Measurements from ENCODE around the gene HNF1A. TPM values are rescaled to one million over a fixed set of nuclear protein-coding genes. Genes with fewer than 3 reads are reported as not detected.

The HNF1A gene
- total RNA-seq, 1 experiment from 2014 or later = not detected

DNA sequence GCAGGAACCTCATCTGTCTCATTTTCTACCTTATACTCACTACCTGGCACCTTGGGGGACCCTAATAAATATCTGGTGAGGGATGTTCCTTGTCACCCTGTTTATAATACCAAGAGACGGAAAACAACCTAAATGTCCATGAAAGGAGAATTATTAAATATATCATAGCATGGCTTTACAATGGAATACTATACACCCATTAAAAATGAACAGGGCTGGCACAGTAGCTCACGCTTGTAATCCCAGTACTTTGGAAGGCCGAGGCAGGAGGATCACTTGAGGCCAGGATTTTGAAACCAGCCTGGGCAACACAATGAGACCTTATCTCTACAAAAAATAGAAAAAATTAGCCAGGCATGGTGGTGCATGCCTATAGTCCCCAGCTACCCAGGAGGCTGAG is 39.8 kb upstream of the HNF1A start:
- no TSS peak for BruUV-seq (replicated peaks)
- DNase-seq (ENCODE audit: unreplicated experiment) = no peak
- ChIA-PET CTCF (interaction anchor here (0.6 to 2.4 kb wide), 6 partner anchors 15 to 291 kb away, joined by 3 to 8 read pairs (median 4); no protein-coding TSS in a partner anchor), POLR2A (interaction anchor here (1.2 to 1.9 kb wide), 4 partner anchors 12 to 31 kb away, joined by 3 to 5 read pairs (median 4); no protein-coding TSS in a partner anchor)
- intact Hi-C loops (cut with micrococcal nuclease) = no loop called here
- H3K27ac Mint-ChIP-seq (ENCODE audit: low read depth, unreplicated experiment) = no peak overlapping the region
- TF ChIP-seq, protein P1, sequence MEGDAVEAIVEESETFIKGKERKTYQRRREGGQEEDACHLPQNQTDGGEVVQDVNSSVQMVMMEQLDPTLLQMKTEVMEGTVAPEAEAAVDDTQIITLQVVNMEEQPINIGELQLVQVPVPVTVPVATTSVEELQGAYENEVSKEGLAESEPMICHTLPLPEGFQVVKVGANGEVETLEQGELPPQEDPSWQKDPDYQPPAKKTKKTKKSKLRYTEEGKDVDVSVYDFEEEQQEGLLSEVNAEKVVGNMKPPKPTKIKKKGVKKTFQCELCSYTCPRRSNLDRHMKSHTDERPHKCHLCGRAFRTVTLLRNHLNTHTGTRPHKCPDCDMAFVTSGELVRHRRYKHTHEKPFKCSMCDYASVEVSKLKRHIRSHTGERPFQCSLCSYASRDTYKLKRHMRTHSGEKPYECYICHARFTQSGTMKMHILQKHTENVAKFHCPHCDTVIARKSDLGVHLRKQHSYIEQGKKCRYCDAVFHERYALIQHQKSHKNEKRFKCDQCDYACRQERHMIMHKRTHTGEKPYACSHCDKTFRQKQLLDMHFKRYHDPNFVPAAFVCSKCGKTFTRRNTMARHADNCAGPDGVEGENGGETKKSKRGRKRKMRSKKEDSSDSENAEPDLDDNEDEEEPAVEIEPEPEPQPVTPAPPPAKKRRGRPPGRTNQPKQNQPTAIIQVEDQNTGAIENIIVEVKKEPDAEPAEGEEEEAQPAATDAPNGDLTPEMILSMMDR (IDR thresholded peaks at IDR 0.05; ENCODE audit: unreplicated experiment) = no peak
- no peaks in the 10 kb centered on the region for H3K9me3 Mint-ChIP-seq (ENCODE audit: unreplicated experiment)
- H3K27me3 Mint-ChIP-seq (ENCODE audit: insufficient read depth, unreplicated experiment) = no peaks in the 10 kb centered on the region
- H3K36me3 Mint-ChIP-seq (ENCODE audit: insufficient read depth, unreplicated experiment) = no peaks in the 10 kb centered on the region
- no peak overlapping the region for H3K4me3 Mint-ChIP-seq (ENCODE audit: unreplicated experiment)
- peaks cover 6% of the 10 kb centered on the region for H3K4me1 Mint-ChIP-seq (ENCODE audit: insufficient read depth, unreplicated experiment)

DNA sequence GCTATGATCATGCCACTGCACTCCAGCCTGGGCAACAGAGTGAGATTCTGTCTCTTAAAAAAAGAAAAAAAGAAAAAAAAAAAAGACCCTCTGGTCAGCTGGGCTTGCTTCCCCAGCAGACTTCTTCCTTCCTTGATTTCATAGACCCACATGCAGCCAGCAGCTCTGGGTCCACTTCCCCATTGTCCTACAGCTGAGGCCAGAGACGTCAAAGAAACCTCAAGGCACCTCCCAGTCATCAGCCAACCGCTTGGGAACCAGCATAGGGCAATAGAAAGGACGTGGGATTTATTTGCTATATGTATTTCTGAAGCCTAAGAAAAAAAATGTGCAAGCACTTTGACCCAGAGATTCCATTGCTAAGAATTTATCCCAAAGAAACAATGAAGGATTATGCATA is 38.8 kb upstream of the HNF1A start:
- Mint-ChIP-seq H3K27ac (ENCODE audit: low read depth, unreplicated experiment) (no peak overlapping the region), H3K4me1 (ENCODE audit: insufficient read depth, unreplicated experiment) (peaks cover 6% of the 10 kb centered on the region), H3K27me3 (ENCODE audit: insufficient read depth, unreplicated experiment) (no peaks in the 10 kb centered on the region), H3K9me3 (ENCODE audit: unreplicated experiment) (no peaks in the 10 kb centered on the region), H3K36me3 (ENCODE audit: insufficient read depth, unreplicated experiment) (no peaks in the 10 kb centered on the region), H3K4me3 (ENCODE audit: unreplicated experiment) (no peak overlapping the region)
- no TSS peak for BruUV-seq (replicated peaks)
- no peak for DNase-seq (ENCODE audit: unreplicated experiment)
- POLR2A ChIA-PET = interaction anchor here (1.2 to 1.9 kb wide), 2 partner anchors 13 to 14 kb away, joined by 3 to 5 read pairs; no protein-coding TSS in a partner anchor
- intact Hi-C loops (cut with micrococcal nuclease) = no loop called here
- TF ChIP-seq, protein P1 (IDR thresholded peaks at IDR 0.05; ENCODE audit: unreplicated experiment) = no peak
- CTCF ChIA-PET = interaction anchor here (0.5 to 2.4 kb wide), 10 partner anchors 10 to 292 kb away, joined by 3 to 8 read pairs (median 3); no protein-coding TSS in a partner anchor

- CTCF ChIA-PET = interaction anchor here (0.7 to 2.4 kb wide), 5 partner anchors 30 to 84 kb away, joined by 3 to 8 read pairs (median 6); no protein-coding TSS in a partner anchor
- no peak overlapping the region for H3K4me3 Mint-ChIP-seq (ENCODE audit: unreplicated experiment)
- no peak for DNase-seq (ENCODE audit: unreplicated experiment)
- no TSS peak for BruUV-seq (replicated peaks)
- H3K4me1 Mint-ChIP-seq (ENCODE audit: insufficient read depth, unreplicated experiment) = peaks cover 6% of the 10 kb centered on the region
- H3K36me3 Mint-ChIP-seq (ENCODE audit: insufficient read depth, unreplicated experiment) = no peaks in the 10 kb centered on the region
- H3K27me3 Mint-ChIP-seq (ENCODE audit: insufficient read depth, unreplicated experiment) = no peaks in the 10 kb centered on the region
- POLR2A ChIA-PET = interaction anchor here (1.9 kb wide), 1 partner anchor 13 kb away, joined by 5 read pairs; no protein-coding TSS in a partner anchor
- intact Hi-C loops (cut with micrococcal nuclease) = no loop called here
- no peaks in the 10 kb centered on the region for H3K9me3 Mint-ChIP-seq (ENCODE audit: unreplicated experiment)
- TF ChIP-seq, protein P1 (IDR thresholded peaks at IDR 0.05; ENCODE audit: unreplicated experiment) = no peak
- no peak overlapping the region for H3K27ac Mint-ChIP-seq (ENCODE audit: low read depth, unreplicated experiment)
Observed at GRCh38 chr12:120940006-120940405, 38.3 kb upstream of the HNF1A start.

DNA sequence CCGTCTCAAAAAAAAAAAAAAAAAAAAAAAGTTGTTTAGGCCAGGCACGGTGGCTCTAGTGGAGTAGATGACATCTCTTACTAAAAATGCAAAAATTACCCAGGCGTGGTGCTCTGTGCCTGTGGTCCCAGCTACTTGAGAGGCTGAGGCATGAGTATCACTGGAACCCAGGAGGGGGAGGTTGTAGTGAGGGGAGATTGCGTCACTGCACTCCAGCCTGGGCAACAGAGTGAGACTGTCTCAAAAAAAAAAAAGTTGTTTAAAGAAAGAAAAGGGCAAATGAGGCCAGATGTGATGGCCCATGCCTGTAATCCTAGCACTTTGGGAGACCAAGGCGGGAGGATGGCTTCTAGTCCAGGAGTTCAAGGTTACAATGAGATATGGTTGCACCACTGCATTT is 37.5 kb upstream of the HNF1A start:
- intact Hi-C loops (cut with micrococcal nuclease) = no loop called here
- TF ChIP-seq, protein P1 (IDR thresholded peaks at IDR 0.05; ENCODE audit: unreplicated experiment) = no peak
- POLR2A ChIA-PET = interaction anchor here (1.1 to 1.4 kb wide), 2 partner anchors 15 to 26 kb away, joined by 3 to 5 read pairs; no protein-coding TSS in a partner anchor
- Mint-ChIP-seq H3K36me3 (ENCODE audit: insufficient read depth, unreplicated experiment) (no peaks in the 10 kb centered on the region), H3K27me3 (ENCODE audit: insufficient read depth, unreplicated experiment) (no peaks in the 10 kb centered on the region), H3K4me3 (ENCODE audit: unreplicated experiment) (no peak overlapping the region), H3K4me1 (ENCODE audit: insufficient read depth, unreplicated experiment) (peaks cover 6% of the 10 kb centered on the region), H3K27ac (ENCODE audit: low read depth, unreplicated experiment) (no peak overlapping the region), H3K9me3 (ENCODE audit: unreplicated experiment) (no peaks in the 10 kb centered on the region)
- CTCF ChIA-PET = interaction anchor here (0.8 to 1.4 kb wide), 2 partner anchors 29 to 169 kb away, joined by 3 to 6 read pairs; no protein-coding TSS in a partner anchor
- no peak for DNase-seq (ENCODE audit: unreplicated experiment)
- BruUV-seq (replicated peaks) = no TSS peak

Measured in MCF 10A (cell line).